HL-60/S4 (cell line): ENCODE results near the gene NDC1.
"Not testable (repeated sequence)": the region's sequence is repeated elsewhere in the genome, so short reads cannot be mapped to it uniquely, and the experiment has no call there.

ENCODE experiments used
- in situ Hi-C: fragments of 300-500 bp; cut with MboI; formaldehyde crosslinking; loops from 2 replicates; pipeline ENCODE4 v1.14.3; 2022; ENCODE audit warnings: low sequenced_read_pairs

NDC1 gene, protein sequence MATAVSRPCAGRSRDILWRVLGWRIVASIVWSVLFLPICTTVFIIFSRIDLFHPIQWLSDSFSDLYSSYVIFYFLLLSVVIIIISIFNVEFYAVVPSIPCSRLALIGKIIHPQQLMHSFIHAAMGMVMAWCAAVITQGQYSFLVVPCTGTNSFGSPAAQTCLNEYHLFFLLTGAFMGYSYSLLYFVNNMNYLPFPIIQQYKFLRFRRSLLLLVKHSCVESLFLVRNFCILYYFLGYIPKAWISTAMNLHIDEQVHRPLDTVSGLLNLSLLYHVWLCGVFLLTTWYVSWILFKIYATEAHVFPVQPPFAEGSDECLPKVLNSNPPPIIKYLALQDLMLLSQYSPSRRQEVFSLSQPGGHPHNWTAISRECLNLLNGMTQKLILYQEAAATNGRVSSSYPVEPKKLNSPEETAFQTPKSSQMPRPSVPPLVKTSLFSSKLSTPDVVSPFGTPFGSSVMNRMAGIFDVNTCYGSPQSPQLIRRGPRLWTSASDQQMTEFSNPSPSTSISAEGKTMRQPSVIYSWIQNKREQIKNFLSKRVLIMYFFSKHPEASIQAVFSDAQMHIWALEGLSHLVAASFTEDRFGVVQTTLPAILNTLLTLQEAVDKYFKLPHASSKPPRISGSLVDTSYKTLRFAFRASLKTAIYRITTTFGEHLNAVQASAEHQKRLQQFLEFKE

DNA sequence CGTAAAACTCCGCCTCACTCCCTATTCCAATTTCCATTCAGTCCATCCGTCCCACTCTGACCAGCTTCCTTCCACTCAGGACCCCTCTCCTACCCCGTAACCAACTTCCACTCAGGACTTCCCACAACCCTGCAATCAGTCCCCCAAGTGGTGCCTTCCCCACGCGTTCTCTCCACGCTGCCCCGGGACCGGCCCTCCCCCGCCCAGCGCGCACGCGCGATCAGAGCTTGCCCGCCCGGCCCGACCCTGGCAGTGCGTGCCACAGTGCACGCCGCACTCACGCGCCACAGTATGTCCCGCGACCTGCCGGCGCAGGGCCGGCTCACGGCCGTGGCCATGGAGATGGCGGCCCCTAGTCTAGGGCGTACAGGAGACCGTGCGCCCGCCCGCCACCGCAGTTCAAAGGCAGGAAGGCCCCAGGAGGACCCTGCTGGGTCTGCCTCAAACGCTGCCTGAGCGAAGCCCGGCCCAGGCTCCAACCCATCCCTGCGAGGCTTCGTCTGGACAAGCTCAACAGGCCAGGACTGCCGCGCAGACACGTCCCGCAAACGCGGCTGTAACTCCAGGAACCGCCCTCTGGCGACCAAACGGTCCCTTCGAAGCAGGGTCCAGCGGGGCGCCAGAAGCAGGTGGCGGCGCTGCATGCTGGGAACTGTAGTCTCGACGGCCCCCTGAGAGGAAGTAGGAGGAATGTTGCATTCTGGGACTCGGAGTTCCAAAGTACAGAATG lies at the start of gene NDC1:
NDC1 (minus strand) TSS at position 373 of the 730 bp plus-strand sequence; CDS start at position 338, 35 bp downstream.
- in situ Hi-C loops = no loop called here

DNA sequence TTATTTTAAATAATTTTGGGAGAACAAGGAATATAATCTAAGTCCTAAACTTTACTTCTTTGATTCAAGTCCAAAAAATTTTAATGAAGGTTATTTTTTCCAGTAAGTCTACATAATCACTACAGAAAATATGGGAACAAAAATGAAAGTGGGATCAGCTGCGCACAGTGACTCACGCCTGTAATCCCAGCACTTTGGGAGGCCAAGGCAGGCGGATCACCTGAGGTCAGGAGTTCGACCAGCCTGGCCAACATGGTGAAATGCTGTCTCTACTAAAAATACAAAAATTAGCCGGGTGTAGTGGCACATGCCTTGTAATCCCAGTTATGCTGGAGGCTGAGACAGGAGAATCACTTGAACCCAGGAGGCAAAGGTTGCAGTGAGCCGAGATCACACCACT lies 45.5 kb upstream of the NDC1 start:
- in situ Hi-C loops = not testable (repeated sequence)

DNA sequence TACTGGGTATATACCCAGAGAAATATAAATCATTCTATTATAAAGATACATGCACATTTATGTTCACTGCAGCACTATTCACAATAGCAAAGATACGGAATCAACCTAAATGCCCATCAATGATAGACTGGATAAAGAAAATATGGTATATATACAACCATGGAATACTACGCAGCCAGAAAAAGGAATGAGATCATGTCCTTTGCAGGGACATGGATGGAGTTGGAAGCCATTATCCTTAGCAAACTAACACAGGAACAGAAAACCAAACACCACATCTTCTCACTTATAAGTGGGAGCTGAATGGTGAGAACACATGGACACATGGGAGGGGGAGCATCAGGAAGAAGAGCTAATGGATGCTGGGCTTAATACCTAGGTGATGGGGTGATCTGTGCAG lies 43.8 kb upstream of the NDC1 start:
- in situ Hi-C loops = not testable (repeated sequence)

DNA sequence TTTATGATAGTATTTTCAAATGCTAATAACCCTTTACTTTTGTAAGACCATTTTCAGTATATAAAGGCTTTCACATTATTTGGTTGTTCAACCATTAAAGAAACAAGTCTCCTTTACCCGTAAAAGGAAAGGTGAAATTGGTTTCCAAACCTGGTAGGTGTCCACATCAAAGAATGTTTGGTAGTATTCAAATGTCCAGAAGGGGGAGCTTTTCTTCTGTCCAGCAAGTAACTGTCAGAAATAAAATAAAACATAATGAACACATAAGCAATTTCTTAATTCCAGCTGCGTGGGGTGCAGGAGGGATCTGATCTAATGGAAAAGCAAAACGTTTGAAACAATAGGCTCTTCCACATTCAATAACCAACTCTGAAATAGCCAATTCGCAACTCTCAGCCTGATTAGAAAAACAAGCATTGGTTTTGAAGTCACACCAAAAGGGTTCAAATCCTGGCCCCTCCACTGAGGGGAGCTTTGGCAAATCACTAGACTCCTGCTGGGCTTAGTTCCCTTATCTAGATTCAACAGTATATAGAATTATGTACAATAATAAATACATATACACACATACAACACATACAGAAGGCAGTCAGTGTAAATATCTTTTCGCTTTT lies 40.5 kb upstream of the NDC1 start:
- in situ Hi-C loops = no loop called here

DNA sequence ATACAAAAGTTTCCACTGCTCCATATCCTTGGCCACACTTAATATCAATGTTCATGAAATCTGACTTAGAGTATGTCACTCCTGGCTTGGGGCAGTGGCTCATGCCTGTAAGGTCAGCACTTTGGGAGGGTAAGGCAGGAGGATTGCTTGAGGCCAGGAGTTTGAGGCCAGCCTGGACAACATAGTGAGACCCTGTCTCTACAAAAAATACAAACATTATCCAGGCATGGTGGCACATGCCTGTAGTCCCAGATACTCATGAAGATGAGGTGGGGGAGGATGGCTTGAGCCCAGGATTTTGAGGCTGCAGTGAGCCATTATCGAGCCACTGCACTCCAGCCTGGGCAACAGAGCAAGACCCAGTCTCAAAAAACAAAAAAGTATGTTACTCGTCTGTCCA lies 37.1 kb upstream of the NDC1 start:
- in situ Hi-C loops = not testable (repeated sequence)

DNA sequence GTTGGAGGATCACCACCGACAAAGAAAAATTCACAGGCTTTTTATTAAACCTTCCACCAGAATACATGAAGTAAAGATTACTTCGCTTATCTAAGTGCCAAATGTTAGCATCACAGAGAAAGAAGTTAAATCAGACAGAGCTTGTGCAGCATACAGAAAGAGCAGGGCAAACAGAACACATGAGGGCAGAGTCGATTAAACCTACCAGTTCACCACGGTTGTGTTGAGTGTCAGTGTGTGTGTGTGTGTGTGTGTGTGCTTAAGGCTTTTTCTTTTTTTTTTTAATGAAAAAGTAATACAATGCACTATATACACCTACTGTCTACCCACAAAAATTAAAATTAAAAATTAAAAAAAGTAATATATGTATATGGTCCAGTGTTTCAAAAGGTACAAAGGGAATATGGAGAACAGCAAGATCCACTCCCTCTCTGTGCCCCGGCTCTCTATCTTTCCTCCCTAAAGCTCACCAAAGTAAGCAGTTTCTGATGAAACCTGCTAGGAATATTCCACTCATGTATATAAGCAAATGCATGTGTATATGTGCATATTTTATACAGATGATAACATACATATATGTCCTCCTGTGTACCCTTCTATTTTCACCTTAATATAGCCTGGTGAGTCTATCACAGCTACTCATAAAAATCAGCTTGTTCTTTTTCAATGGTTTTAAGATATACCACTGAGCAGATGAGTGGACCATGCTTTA lies 33.8 kb upstream of the NDC1 start:
- in situ Hi-C loops = no loop called here

DNA sequence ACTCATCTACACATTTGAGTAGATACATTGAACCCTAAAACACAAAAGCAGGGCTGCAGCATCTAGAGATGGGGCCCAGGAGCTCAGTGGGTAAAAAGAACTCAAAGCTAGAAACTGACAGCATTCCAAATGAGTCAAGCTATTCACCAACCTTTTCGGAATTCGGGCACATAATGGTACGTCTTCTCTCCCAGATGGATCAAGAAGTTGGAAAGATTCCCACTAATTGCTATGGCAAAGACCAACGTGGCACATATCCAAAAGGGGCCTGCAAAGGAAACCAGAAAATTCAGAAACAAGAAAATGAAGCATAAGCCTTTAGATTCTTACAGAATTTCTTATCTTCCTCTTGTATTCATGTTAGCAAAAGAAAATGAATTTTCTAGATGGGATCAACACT lies 33.1 kb upstream of the NDC1 start:
- in situ Hi-C loops = no loop called here

DNA sequence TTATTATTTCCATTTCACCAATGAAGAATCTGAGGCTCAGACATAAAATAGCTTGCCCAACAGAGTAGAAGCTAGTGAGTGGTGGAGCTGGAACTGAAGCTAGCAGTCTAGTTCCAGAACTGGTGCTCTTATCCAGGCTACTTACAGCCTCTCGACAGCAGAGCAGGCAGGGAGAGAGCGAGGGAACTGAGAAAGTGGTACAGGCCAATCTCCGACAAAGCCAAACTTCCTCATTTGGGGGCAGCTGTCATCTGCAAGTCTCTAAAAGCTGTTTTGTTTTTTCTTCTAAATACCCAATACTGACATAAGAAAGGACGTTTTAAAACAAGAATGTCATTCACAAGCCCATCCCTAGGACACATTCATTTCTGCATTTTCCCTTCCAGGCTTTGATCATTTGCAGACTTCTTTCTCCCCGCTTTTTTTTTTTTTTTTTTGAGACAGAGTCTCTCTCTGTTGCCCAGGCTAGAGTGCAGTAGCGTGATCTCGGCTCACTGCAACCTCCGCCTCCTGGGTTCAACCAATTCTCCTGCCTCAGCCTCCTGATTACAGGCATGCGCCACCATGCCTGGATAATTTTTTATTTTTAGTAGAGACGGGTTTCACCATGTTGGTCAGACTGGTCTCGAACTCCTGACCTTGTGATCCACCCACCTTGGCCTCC lies 31.5 kb upstream of the NDC1 start:
- in situ Hi-C loops = no loop called here

DNA sequence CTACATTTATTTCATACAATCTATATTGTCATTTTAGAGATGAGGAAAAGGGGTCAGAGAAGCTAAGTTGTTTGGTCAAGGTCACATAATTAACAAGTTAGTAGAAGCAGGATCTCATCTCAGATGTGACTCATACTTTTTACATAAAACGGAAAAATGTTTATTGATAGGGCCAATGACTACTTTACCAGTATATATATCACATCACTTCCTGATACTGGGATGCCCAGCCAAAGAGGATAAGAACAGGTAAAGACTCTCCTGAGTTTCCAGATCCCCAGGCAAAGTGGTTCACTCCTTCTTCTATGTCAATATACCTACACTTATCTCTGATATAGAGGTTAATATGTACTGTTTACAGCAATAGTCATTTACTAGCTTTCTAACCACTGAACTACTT lies 30.5 kb upstream of the NDC1 start:
- in situ Hi-C loops = no loop called here

DNA sequence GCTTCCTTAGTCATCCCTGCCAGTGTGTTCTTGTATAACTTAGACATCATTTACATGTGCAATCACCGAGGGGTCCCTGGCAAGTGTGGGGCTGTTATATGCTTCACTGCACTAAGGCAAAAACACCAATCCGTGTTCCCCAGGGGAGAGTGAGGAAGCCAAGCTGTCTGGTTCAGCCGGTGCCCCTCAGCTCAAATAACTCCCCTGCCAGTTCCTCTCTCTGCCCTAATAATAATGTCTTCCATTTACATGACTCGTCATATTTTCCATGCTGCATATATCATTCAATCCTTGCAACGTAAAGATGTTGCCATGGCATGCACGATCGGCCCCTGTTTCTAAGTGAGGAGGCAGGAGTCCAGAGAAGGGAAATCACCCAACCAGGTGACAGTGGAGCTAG lies 24.4 kb upstream of the NDC1 start:
- in situ Hi-C loops = loop anchor here (5.0 kb wide), 1 partner anchor 90 kb away; no protein-coding TSS in a partner anchor

DNA sequence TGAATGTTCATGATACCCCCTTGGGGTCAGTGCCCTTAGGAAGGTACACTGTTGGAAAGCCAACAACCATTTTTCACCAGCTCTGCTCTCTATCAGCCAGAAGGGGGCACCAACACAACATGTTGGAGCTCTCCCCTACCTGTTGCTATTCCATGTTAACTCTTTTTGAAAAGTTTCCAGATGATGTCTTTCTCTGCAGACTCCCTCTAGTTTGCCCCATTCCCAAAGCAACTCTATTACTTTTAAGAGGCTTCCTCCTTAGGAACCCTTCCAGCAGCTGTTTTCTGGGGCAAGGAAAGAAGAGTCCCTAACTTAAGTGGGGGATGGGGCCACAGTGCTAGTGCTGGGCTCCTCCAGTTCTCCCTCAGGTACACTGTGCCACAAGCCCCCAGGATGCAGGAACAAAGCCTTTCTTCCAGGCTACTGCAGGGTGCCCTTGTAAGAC lies 22.9 kb upstream of the NDC1 start:
- in situ Hi-C loops = loop anchor here (5.0 kb wide), 1 partner anchor 91 kb away; no protein-coding TSS in a partner anchor

DNA sequence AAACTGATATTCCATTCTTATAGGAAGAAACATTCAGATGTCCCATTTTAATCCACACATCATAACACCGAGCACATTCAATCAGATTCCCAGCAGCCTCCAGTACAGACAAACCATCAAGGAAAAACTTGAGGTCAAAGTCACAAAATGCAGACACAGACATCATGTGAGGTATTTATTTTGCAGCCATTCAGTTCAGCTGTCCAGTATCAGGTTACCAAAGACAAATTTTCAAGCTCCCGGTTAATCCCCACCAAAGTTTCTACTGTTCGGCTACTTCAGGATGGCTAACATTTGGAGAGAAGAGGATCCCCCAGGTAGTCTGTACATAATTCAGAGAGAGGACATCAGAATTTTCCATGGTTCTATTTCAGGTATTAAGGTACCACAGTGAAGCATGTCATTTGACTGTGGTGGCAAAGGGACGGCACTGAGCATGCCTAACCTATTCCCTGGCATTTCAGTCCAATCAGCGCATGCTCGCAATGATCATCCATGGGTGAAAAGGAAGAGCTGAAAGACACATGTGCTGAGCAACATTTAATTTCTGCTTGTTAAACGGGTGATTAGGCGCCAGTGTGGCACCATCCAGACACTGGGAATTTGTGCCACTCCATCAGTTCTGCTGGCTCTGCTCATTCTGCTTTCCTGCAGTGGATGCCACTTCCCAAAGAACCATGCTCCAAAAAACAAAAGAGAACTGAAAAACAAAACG lies 13.6 kb upstream of the NDC1 start:
- in situ Hi-C loops = no loop called here

DNA sequence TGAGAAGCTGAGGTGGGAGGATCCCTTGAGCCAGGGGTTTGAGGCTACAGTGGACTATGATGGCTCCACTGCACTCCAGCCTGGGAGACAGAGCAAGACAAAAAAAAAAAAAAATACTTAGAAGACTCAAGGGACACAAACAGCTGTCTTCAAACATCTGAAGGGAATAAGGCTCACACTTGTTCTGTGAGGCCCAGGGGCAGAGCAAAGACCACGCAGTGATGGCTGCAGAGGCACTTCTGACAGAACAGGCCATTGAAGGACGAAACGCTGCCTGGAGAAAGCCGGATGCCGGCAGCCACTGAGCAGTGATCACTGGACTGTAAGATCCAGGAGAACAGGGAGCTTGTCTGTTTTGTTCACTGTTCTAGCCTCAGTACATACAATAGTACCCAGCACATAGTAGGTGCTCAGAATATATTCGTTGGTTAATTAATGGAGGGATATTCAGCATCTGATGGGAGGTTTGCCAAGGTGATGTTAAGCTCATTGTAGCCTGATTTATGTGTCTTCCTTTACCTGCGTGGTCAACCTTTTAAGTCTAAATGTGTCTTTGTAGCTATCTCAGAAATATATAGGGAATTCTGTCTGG lies 12.1 kb upstream of the NDC1 start:
- in situ Hi-C loops = no loop called here

DNA sequence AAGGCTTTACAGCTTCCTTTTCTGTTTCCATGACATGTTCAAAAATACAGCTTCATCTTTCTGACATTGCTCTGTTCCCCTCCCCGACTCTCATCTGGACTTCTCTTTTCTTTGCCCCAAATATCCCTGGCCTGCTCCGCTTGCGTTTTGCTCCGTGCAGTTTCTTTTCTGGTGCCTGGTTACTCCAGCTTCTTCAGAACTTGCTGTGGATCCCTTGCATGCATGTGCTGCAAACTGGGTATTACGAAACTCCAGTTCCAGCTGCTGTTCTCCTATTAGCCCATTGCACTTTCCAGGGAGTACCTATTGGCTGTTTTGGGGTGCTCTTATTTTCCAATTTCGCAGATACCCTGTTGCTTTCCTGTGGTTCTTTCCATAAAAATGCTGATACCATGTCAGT lies 9.9 kb upstream of the NDC1 start:
- in situ Hi-C loops = no loop called here

DNA sequence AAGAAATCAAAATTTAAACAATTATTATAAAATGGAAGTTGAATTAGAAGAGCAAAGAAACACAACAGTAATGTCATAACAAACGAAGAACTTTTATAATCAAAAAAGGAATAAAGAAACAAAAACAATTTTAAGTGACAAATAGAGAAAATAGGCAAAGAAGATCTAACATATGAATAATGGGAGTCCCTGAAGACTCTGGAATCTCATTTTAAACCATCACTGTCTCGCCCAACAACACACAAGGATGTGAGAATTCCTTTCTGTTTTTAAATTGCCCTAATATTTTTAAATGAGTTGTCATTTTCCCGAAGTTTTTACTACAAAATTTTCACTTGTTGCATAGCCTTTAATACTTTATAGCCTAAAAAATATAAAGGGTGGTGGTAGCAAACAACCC lies 4.3 kb upstream of the NDC1 start:
- in situ Hi-C loops = no loop called here

DNA sequence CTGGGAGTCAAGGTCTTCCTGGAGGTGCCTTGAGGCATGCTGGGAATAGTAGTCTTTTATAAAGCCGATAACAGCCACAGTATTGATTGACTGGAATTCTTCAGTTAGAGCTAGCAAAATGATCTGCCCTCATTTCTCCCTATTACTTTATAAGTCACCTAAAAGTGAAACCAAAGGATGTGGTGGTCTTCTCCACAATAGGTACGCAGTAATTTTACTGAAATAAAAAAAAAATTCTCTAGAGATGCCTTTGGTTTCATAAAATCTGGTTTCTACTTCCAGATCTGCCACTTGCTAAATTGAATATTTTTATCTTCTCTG lies 518 bp upstream of the NDC1 start:
- in situ Hi-C loops = no loop called here

DNA sequence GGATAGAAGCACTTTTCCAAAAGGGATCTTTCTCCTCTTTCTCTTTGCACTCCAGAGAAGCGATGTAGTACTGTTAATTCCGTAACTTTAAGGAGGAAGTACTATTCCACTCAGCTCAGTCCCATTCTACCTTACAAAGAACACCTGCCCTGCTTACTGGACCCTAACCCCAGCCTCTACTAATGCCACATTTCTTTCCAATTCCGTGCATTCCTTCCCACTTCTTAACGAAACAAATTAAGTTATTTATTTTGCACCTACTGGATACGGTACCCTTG lies 511 bp downstream of the NDC1 start:
- in situ Hi-C loops = no loop called here

DNA sequence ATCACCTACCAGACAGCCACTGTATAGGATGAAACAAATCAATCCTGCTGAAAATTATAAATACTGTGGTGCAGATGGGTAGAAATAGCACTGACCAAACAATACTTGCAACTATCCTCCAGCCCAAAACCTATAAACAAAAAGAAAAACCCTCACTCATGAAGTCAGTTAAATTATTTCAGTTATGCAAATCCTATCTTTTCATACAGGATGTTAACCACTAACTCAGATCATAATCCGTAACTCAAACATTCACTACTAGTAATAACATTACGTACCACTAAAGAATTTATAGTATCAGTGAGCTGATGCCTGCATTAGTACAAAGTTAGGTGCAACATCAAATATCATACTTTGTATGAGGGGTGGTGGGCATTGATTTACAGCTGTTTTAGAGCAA lies 2.6 kb downstream of the NDC1 start:
- in situ Hi-C loops = no loop called here

DNA sequence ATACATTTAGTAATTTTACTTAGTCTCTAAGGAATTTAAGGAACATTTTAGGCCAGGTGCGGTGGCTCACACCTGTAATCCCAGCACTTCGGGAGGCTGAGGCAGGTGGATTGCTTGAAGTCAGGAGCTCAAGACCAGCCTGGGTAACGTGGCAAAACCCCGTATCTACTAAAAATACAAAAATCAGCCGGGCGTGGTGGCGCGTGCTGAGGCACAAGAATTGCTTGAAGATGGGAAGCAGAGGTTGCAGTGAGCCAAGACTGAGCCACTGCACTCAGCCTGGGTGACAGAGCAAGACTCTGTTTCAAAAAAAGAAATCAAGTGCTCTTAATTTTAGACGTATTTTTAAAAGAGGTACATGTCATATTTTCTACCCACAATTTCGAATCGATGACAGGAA lies 3.3 kb downstream of the NDC1 start:
- in situ Hi-C loops = no loop called here
